ENCODE data around the gene REPIN1. TPM values are rescaled to one million over a fixed set of nuclear protein-coding genes. Genes with fewer than 3 reads are reported as not detected.

REPIN1 gene
- total and polyA plus RNA-seq, 9 of the 15 experiments (the other 6 are each of a cell fraction or from before 2014, with no cell fraction given) = 8.1 to 283 (median 94.3) TPM

DNA sequence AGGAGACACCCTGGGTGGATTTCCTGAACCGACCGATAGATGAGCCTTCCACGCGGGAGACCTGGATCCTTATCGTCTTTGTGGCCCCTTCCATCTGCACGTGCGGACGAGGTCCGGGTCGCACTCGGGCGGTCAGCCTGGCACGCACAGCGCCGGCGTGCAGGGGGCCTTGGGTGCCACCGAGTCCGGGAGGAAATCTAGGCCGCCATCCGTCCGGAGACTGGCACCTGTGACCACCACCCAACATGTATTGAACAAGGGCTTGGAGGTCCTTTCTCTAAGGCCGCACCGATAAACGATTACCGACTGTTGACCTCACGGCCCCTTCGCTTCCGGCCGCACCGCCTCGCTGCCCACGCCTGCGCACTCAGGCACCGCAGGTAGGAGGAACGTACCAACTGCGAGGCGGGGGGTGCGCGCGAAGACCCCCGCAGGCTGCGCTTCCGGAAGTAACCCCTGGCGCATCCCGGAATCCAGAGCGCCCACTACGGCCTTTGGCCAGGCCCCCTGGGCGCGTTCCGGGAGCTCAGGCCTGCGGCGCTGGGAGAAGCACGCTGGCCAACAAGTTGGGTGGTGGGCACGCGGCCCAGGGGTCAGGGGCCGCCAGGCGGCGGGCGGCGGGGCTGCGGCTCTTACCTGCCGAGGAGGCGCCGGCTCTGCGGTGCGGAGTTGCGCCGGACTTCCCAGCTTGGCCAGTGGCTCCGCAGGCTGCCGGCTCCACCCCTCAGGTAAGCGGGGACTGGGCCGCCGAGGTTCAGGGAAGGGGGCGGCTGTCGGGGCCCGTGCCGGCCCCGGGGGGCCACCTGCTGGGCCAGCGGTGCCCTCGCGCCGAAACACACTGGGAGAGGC, 45.6 kb upstream of the REPIN1 start, which contains the start of the genes ACTR3C and LRRC61 (continued):
- TF ChIP-seq GTF3C2 (IDR thresholded peaks at IDR 0.05; ENCODE audit: borderline replicate concordance, extremely low read depth, insufficient read length) (no peak), ZNF740 (CRISPR knock-in tag; IDR thresholded peaks at IDR 0.05) (peak; percentile 84), ZNF740 (tag; IDR thresholded peaks at IDR 0.05) (peak in 1 of 2 experiments; percentile 63; a peak in 1 of 4 replicates), NKRF (IDR thresholded peaks at IDR 0.05; ENCODE audit: borderline replicate concordance) (peak; percentile 84), CTCF (IDR thresholded peaks at IDR 0.05 in 2 of 3, conservative IDR thresholded peaks at IDR 0.05 in 1 of 3; ENCODE audit: insufficient read depth in 2 of 3, low read depth in 1 of 3, low read length in 3 of 3) (peak; percentile 63 to 78 (median 63); a peak in 4 of 6 replicates), MXI1 (IDR thresholded peaks at IDR 0.05; ENCODE audit: low read depth, low read length) (no peak; the same call in 1 of the 2 replicates), CHCHD3 (CRISPR knock-in tag; IDR thresholded peaks at IDR 0.05) (no peak), MNT (conservative IDR thresholded peaks at IDR 0.05) (peak; percentile 88 to 91), ATF1 (CRISPR knock-in tag; IDR thresholded peaks at IDR 0.05) (no peak), ATF1 (tag; IDR thresholded peaks at IDR 0.05) (peak; percentile 89), ZNF212 (CRISPR knock-in tag; IDR thresholded peaks at IDR 0.05) (peak; percentile 75; the same call in 1 of the 2 replicates), ZNF77 (CRISPR knock-in tag; IDR thresholded peaks at IDR 0.05) (peak; percentile 69; the same call in 1 of the 2 replicates)

Data from K562 (cell line).